Gastroesophageal sphincter (tissue), 4 donors: ENCODE results near the gene CLDN14. TPM values are rescaled to one million over a fixed set of nuclear protein-coding genes. Genes with fewer than 3 reads are reported as not detected.

Experiments
- ATAC-seq: fragments of 150-250 bp; one replicate; pipeline ENCODE4 v1.9.1; 2016; ENCODE audit warnings: mild to moderate bottlenecking, moderate library complexity
- H3K27ac ChIP-seq, 4 donors: fragments of 200-600 bp; sonication (generic) in 3 of 4; 1 replicate in 3 of 4; 2 replicates in 1 of 4; pipeline ENCODE4 v1.5.1; 2016 to 2019
- H3K27me3 ChIP-seq: fragments of 200-600 bp; sonication (generic); one replicate; pipeline ENCODE4 v1.5.1; 2019
- H3K36me3 ChIP-seq, 2 donors: fragments of 200-600 bp; sonication (generic); one replicate each; pipeline ENCODE4 v1.5.1; 2019; ENCODE audit warnings: control low read depth in 1 of 2
- H3K4me1 ChIP-seq, 3 donors: fragments of 200-600 bp; sonication (generic); 1 replicate in 2 of 3; 2 replicates in 1 of 3; pipeline ENCODE4 v1.5.1; 2016 to 2019; ENCODE audit warnings: control low read depth in 2 of 3
- H3K4me3 ChIP-seq, 2 donors: fragments of 200-600 bp; sonication (generic); one replicate each; pipeline ENCODE4 v1.5.1; 2019; ENCODE audit warnings: mild to moderate bottlenecking in 1 of 2, moderate library complexity in 1 of 2
- H3K9me3 ChIP-seq, 3 donors: fragments of 200-600 bp; sonication (generic); one replicate each; pipeline ENCODE4 v1.5.1; 2017 to 2019; ENCODE audit warnings: control low read depth in 2 of 3
- CTCF ChIP-seq, 4 experiments: fragments of 200-600 bp in 2 of 4; fragments of 450-650 bp in 2 of 4; sonication (generic) in 1 of 4; IDR thresholded peaks; one replicate each; pipeline ENCODE4 v1.5.1; 2017 to 2019; ENCODE audit warnings: antibody characterized with exemption in 4 of 4, mild to moderate bottlenecking in 2 of 4, moderate library complexity in 2 of 4
- EP300 ChIP-seq: sonication (generic); formaldehyde crosslinking; IDR thresholded peaks from one replicate; pipeline ENCODE4 v1.6.1; 2017; ENCODE audit warnings: antibody characterized with exemption, mild to moderate bottlenecking
- POLR2A ChIP-seq, 2 donors: fragments of 450-650 bp; IDR thresholded peaks; one replicate each; pipeline ENCODE4 v1.6.1; 2017; ENCODE audit warnings: antibody characterized with exemption in 2 of 2, mild to moderate bottlenecking in 2 of 2, moderate library complexity in 1 of 2
- POLR2AphosphoS5 ChIP-seq: sonication (generic); formaldehyde crosslinking; IDR thresholded peaks from one replicate; pipeline ENCODE4 v1.6.1; 2017; ENCODE audit warnings: antibody characterized with exemption
- WGBS, 2 donors: methylation state at CpG; one replicate each; pipeline ENCODE4 v1.1.5; 2018; ENCODE audit warnings: low coverage in 1 of 2; 5-methylcytosine and 5-hydroxymethylcytosine counted together
- total RNA-seq, 4 donors: library from RNA; depleted of rRNA; stranded (reverse); fragments of >200 nt; gene quantifications; one replicate each; pipeline ENCODE4 v1.1.0, GENCODE V29; 2016

Gene CLDN14
- total RNA-seq, 4 donors from 2014 or later: 0.15 TPM; not detected in 3

GRCh38 chr21:36513430-36513829 lies 33.5 kb upstream of the CLDN14 start:
- 83% methylated on average over 1 of the region's 1 CpG; no CpG with 5 or more reads in 1 of the 2 donors for WGBS, 2 donors
- H3K27ac ChIP-seq: no peak overlapping the region
- no peaks in the 10 kb centered on the region for H3K9me3 ChIP-seq
- ATAC-seq: no peak
- no peak overlapping the region for H3K4me3 ChIP-seq
- H3K4me1 ChIP-seq: no peaks in the 10 kb centered on the region
- H3K36me3 ChIP-seq: no peaks in the 10 kb centered on the region
- H3K27me3 ChIP-seq: peaks cover 12% of the 10 kb centered on the region
- TF ChIP-seq CTCF (IDR thresholded peaks at IDR 0.05): no peak
- TF ChIP-seq POLR2AphosphoS5: no peak
- TF ChIP-seq EP300: no peak
- TF ChIP-seq POLR2A (IDR thresholded peaks at IDR 0.05): no peak

DNA sequence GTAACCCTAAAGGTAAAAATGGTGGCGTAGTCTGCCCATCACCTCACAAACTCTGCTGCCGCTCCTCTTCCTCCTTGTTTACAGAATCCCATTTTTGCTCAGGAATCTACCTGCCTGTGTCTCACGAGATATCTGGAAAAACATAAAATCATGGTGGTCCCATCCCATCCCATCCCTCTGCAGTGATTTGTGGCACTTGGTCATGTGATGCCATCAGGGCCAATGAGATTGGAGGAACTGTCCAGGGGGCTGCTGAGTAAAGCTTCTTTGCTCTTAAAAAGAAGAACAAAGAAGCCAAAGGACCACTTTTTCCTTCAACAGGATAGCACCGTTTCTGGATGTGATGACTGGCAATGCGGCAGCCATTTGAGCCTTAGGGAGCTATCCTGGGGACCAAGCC lies 33.0 kb upstream of the CLDN14 start:
- Histone ChIP-seq H3K27ac (no peak overlapping the region), H3K4me1 (no peaks in the 10 kb centered on the region), H3K27me3 (peaks cover 13% of the 10 kb centered on the region), H3K4me3 (no peak overlapping the region), H3K9me3 (no peaks in the 10 kb centered on the region), H3K36me3 (no peaks in the 10 kb centered on the region)
- no peak for ATAC-seq
- TF ChIP-seq POLR2AphosphoS5 (no peak), POLR2A (IDR thresholded peaks at IDR 0.05) (no peak), EP300 (no peak), CTCF (IDR thresholded peaks at IDR 0.05) (no peak)
- WGBS, 2 donors: 87 to 100% methylated on average over 2 to 3 of the region's 5 CpGs

- WGBS, 2 donors: 47 to 51% methylated on average over 3 to 5 of the region's 5 CpGs
- no peaks in the 10 kb centered on the region for H3K9me3 ChIP-seq
- H3K36me3 ChIP-seq: no peaks in the 10 kb centered on the region
- TF ChIP-seq CTCF (IDR thresholded peaks at IDR 0.05): no peak
- no peak for TF ChIP-seq POLR2A (IDR thresholded peaks at IDR 0.05)
- no peak for TF ChIP-seq EP300
- no peak for TF ChIP-seq POLR2AphosphoS5
- peaks cover 13% of the 10 kb centered on the region for H3K27me3 ChIP-seq
- ATAC-seq: no peak
- no peak overlapping the region for H3K4me3 ChIP-seq
- no peaks in the 10 kb centered on the region for H3K4me1 ChIP-seq
- no peak overlapping the region for H3K27ac ChIP-seq
These were observed 31.7 kb upstream of the CLDN14 start for GRCh38 chr21:36511484-36512220.

DNA sequence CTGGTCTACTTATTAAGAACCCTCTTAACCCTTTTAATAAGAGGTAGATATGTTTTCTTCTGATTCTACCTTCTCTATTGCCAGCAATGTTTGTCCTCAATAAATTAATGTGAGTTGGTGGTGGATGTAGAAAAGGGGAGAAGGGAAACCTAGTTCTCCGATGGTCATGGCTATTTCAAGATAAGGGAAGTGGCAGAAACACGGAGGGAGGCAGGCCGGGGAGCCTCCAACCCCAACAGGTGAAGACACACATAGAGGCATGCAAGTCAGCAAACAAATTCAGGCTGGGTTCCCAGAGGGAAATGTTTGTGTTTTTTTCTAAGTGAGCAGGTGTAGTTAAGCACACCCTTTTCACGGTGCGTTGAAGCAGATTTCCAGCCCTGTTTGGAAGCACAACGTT lies 31.0 kb upstream of the CLDN14 start:
- Histone ChIP-seq H3K9me3 (no peaks in the 10 kb centered on the region), H3K36me3 (no peaks in the 10 kb centered on the region), H3K4me1 (no peaks in the 10 kb centered on the region), H3K27ac (no peak overlapping the region), H3K4me3 (no peak overlapping the region), H3K27me3 (peaks cover 13% of the 10 kb centered on the region)
- no peak for TF ChIP-seq POLR2AphosphoS5
- no peak for TF ChIP-seq POLR2A (IDR thresholded peaks at IDR 0.05)
- no peak for TF ChIP-seq CTCF (IDR thresholded peaks at IDR 0.05)
- TF ChIP-seq EP300: no peak
- 68 to 71% methylated on average over 3 to 6 of the region's 6 CpGs for WGBS, 2 donors
- ATAC-seq: no peak

DNA sequence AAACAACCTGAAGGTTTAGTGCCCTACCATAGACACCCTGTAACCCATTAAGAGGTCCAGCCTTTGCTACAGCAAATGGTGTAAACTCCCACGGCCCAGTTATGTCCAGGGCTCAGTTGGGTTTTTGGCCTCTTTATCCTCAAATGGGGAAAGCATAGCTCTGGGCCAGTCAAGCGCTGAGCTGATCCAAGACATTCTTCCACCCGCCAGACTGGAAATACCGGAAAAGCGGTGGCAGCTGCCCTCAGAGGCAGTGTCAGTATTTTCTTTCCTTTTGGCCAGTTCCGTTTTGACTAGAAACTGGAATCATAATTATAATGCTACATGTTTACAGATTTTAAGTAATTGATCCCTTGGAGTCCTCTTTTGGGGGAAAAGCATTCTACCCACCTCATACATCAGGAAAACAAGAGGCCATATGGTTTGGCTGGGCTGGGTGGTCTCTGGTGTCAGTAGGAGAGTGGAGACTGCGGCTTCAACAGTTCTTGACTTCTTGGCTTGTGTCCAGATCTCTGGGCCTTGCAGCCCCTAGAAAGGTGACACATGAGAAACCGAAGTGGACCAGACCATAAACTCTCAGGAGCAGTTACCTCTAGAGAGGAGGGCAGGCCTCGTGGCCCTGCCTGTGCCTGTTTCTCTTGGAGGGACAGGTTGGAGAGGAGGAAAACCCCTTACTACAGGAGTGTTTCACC lies 30.2 kb upstream of the CLDN14 start:
- Histone ChIP-seq H3K4me1 (no peaks in the 10 kb centered on the region), H3K27me3 (peaks cover 13% of the 10 kb centered on the region), H3K9me3 (no peaks in the 10 kb centered on the region), H3K4me3 (no peak overlapping the region), H3K27ac (no peak overlapping the region), H3K36me3 (no peaks in the 10 kb centered on the region)
- 97% methylated on average over 5 to 6 of the region's 9 CpGs for WGBS, 2 donors
- ATAC-seq: no peak
- TF ChIP-seq POLR2AphosphoS5 (no peak), POLR2A (IDR thresholded peaks at IDR 0.05) (no peak), CTCF (IDR thresholded peaks at IDR 0.05) (no peak), EP300 (no peak)
